ENCODE data around the gene NUDT16L1.
"Not testable (repeated sequence)": the region's sequence is repeated elsewhere in the genome, so short reads cannot be mapped to it uniquely, and the experiment has no call there.

The NUDT16L1 gene

GRCh38 chr16:4693296-4693955, at the start of gene NUDT16L1:
TSS of gene NUDT16L1 (plus strand) at chr16:4693562. CDS start at chr16:4693727, 165 bp downstream.
- DNase-seq (ENCODE audit: low read depth): peak; percentile 75
- no peak for TF ChIP-seq CTCF (IDR thresholded peaks at IDR 0.05; ENCODE audit: low read depth, low read length, missing control alignments)
- peak within 1 kb of the TSS; percentile 97 for H3K4me3 ChIP-seq (ENCODE audit: low read depth, low read length)

GRCh38 chr16:4646773-4647643, 46.4 kb upstream of the NUDT16L1 start:
- H3K4me3 ChIP-seq (ENCODE audit: low read depth, low read length): no peak overlapping the region
- DNase-seq (ENCODE audit: low read depth): no peak

GRCh38 chr16:4647644-4647980, 45.8 kb upstream of the NUDT16L1 start:
- no peak overlapping the region for H3K4me3 ChIP-seq (ENCODE audit: low read depth, low read length)
- DNase-seq (ENCODE audit: low read depth): no peak
- TF ChIP-seq CTCF (IDR thresholded peaks at IDR 0.05; ENCODE audit: low read depth, low read length, missing control alignments): no peak

More at GRCh38 chr16:4646773-4647643, 46.4 kb upstream of the NUDT16L1 start:
- no peak for TF ChIP-seq CTCF (IDR thresholded peaks at IDR 0.05; ENCODE audit: low read depth, low read length, missing control alignments)

DNA sequence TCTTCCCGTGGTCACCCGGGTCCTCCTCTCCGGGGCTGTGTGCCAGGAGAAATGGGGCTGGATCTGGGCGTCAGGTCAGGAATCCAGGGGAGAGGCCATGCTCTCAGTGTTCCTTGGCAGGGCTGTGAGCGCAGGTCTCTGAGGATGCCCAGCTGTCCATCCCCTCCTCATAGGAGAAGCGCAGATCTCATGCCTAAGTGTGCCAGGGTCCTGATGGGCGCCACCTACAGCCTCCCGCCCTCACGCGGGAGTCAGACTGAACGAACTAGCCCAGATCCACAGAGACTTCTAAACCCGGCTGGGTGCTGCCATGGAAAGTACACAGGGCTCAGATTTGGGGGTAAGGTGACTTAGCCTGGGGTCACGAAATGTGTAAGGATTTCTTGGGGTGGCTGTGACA, 44.4 kb upstream of the NUDT16L1 start:
- no peak overlapping the region for H3K4me3 ChIP-seq (ENCODE audit: low read depth, low read length)
- no peak for DNase-seq (ENCODE audit: low read depth)
- TF ChIP-seq CTCF (IDR thresholded peaks at IDR 0.05; ENCODE audit: low read depth, low read length, missing control alignments): no peak

- TF ChIP-seq CTCF (IDR thresholded peaks at IDR 0.05; ENCODE audit: low read depth, low read length, missing control alignments): no peak
- H3K4me3 ChIP-seq (ENCODE audit: low read depth, low read length): no peak overlapping the region
- no peak for DNase-seq (ENCODE audit: low read depth)
These were observed 43.5 kb upstream of the NUDT16L1 start for GRCh38 chr16:4649744-4650442.

DNA sequence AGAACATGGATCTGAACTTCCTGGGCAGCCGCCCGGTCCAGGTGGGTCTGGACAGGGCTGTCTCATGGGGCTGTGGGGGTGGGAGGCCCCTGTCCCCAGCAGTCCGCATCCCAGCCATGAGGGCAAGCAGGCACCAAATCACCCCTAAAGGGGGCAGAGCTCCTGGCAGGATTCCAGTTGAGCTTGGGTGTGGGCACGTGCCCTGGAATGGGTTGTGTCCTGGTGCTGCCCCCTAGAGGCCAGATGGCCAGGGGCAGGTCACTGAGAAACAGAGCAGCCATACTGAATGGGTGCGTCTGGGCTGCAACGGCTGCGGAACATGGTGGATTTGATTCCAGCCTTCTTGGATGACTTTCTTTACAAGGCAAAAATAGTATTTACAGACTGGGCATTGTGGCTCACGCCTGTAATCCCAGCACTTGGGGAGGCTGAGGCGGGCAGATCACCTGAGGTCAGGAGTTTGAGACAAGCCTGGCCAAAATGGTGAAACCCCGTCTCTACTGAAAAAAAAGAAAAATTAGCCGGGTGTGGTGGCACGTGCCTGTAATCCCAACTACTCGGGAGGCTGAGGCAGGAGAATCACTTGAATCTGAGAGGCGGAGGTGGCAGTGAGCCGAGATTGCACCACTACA, 42.8 kb upstream of the NUDT16L1 start:
- peak; percentile 88 for TF ChIP-seq CTCF (IDR thresholded peaks at IDR 0.05; ENCODE audit: low read depth, low read length, missing control alignments)
- DNase-seq (ENCODE audit: low read depth); H3K4me3 ChIP-seq (ENCODE audit: low read depth, low read length): not testable (repeated sequence)

Measured in GM12864 (cell line).